Lower lobe of right lung (tissue), 2 donors: ENCODE data around the gene ITSN1. TPM values are rescaled to one million over a fixed set of nuclear protein-coding genes. Genes with fewer than 3 reads are reported as not detected.

Source experiments
- ATAC-seq, 2 donors: fragments of 200-7000 bp; cut with Tn5 transposase; one replicate each; pipeline ENCODE4 v1.9.1; 2020 to 2022; ENCODE audit warnings: mild to moderate bottlenecking in 2 of 2, moderate library complexity in 2 of 2
- DNase-seq: peaks from one replicate; pipeline ENCODE4 v3.0.0-alpha.2; 2020
- H3K27ac ChIP-seq: fragments of 200-600 bp; one replicate; pipeline ENCODE4 v1.8.0; 2022
- H3K27me3 ChIP-seq: fragments of 200-600 bp; one replicate; pipeline ENCODE4 v1.8.0; 2022; ENCODE audit warnings: low read depth
- H3K36me3 ChIP-seq: fragments of 200-600 bp; one replicate; pipeline ENCODE4 v1.8.0; 2022; ENCODE audit warnings: mild to moderate bottlenecking
- H3K4me1 ChIP-seq: fragments of 200-600 bp; one replicate; pipeline ENCODE4 v1.8.0; 2022
- H3K4me3 ChIP-seq: fragments of 200-600 bp; one replicate; pipeline ENCODE4 v1.8.0; 2022; ENCODE audit warnings: mild to moderate bottlenecking
- H3K9me3 ChIP-seq: fragments of 200-600 bp; one replicate; pipeline ENCODE4 v1.8.0; 2022
- intact Hi-C: fragments of 100-400 bp; cut with DNase I; formaldehyde crosslinking; loops from one replicate; pipeline ENCODE4 v1.11.0; 2022
- total RNA-seq: library from RNA; stranded (reverse); fragmentation: NEBNext Ultra II Directional; extraction: Animal tissue kit (Norgen Biotek cat#: 25700); gene quantifications from one replicate; pipeline ENCODE4 v1.2.1, GENCODE V29; 2021
- TF ChIP-seq, protein P1 (sequence below): fragments of 200-600 bp; IDR thresholded peaks from one replicate; pipeline ENCODE4 v1.8.0; 2022; ENCODE audit warnings: antibody characterized with exemption, mild to moderate bottlenecking
- donor health status: DM: no; HTN: yes; CAD: no; lungs with severe emphysema.

The ITSN1 gene
- total RNA-seq, 1 donor from 2014 or later: 31.4 TPM

DNA sequence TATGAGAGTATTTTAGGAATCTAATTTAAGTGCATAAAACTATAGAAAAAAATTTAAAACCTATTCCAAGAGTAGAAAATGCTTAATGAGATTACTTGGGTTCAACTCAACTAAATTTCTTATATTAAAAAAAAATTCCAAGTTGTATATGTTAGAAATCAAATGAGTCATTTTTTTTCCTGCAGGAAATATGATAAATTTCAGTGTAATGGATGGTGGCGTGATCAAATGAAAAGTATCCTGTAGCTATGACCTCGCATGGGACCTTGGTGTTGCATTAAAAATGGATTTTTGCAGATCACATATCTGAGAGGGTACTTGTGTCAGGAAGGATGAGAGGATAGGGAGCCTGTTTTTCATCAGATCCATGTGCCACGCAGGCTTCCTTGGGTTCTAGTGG lies 255.4 kb downstream of the ITSN1 start:
- Histone ChIP-seq H3K36me3 (peaks cover 17% of the 10 kb centered on the region), H3K27ac (no peak overlapping the region), H3K4me1 (peaks cover 12% of the 10 kb centered on the region), H3K9me3 (no peaks in the 10 kb centered on the region), H3K4me3 (no peak overlapping the region), H3K27me3 (no peaks in the 10 kb centered on the region)
- TF ChIP-seq, protein P1, sequence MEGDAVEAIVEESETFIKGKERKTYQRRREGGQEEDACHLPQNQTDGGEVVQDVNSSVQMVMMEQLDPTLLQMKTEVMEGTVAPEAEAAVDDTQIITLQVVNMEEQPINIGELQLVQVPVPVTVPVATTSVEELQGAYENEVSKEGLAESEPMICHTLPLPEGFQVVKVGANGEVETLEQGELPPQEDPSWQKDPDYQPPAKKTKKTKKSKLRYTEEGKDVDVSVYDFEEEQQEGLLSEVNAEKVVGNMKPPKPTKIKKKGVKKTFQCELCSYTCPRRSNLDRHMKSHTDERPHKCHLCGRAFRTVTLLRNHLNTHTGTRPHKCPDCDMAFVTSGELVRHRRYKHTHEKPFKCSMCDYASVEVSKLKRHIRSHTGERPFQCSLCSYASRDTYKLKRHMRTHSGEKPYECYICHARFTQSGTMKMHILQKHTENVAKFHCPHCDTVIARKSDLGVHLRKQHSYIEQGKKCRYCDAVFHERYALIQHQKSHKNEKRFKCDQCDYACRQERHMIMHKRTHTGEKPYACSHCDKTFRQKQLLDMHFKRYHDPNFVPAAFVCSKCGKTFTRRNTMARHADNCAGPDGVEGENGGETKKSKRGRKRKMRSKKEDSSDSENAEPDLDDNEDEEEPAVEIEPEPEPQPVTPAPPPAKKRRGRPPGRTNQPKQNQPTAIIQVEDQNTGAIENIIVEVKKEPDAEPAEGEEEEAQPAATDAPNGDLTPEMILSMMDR: no peak
- intact Hi-C loops: no loop called here
- DNase-seq (no peak), ATAC-seq (no peak)

DNA sequence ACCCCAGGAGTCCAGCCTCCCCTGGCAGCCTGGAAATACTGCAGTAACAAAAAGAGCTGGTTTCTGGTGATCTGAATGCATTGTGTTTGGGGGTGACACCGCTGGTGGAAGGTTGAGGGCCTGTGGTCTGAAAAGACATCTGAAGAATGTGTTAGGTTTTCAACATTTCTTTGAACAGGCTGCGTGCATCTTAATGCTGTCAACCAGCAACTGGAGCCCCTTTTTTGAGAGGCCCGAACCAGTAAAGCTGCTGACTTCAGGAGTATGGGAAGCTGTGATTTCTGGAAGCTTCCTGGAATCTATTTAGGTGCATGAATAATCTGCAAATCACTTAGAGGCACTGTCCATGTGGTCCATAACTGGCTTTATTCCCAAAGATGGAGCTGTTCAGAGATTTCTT lies 256.3 kb downstream of the ITSN1 start:
- TF ChIP-seq, protein P1: no peak
- intact Hi-C loops: no loop called here
- peaks cover 12% of the 10 kb centered on the region for H3K4me1 ChIP-seq
- H3K36me3 ChIP-seq: peaks cover 25% of the 10 kb centered on the region
- ATAC-seq: no peak
- H3K9me3 ChIP-seq: no peaks in the 10 kb centered on the region
- H3K27ac ChIP-seq: no peak overlapping the region
- no peak overlapping the region for H3K4me3 ChIP-seq
- H3K27me3 ChIP-seq: no peaks in the 10 kb centered on the region
- DNase-seq: no peak

DNA sequence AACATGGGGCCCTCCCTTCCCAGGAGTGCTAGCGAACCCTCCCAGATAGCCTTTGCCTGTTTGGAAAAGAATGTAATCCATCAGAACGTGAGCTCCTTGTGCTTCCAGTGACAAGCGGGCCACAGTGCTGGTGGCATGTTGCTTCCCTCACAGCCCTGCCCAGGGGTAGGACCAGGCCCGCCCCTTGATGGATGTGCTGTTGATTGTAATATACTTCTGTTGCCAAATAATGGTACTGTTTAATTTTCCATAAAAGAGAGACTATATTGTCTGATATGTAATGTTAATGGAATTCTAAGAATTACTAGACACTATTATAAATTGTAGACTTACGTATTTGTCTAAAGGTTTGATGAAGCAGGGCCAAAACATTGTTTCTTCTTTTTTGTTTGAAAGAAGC lies 256.9 kb downstream of the ITSN1 start:
- Histone ChIP-seq H3K4me1 (peaks cover 10% of the 10 kb centered on the region), H3K27me3 (no peaks in the 10 kb centered on the region), H3K27ac (no peak overlapping the region), H3K36me3 (peaks cover 31% of the 10 kb centered on the region), H3K4me3 (no peak overlapping the region), H3K9me3 (no peaks in the 10 kb centered on the region)
- DNase-seq (no peak), ATAC-seq (no peak)
- TF ChIP-seq, protein P1: no peak
- intact Hi-C loops: no loop called here

DNA sequence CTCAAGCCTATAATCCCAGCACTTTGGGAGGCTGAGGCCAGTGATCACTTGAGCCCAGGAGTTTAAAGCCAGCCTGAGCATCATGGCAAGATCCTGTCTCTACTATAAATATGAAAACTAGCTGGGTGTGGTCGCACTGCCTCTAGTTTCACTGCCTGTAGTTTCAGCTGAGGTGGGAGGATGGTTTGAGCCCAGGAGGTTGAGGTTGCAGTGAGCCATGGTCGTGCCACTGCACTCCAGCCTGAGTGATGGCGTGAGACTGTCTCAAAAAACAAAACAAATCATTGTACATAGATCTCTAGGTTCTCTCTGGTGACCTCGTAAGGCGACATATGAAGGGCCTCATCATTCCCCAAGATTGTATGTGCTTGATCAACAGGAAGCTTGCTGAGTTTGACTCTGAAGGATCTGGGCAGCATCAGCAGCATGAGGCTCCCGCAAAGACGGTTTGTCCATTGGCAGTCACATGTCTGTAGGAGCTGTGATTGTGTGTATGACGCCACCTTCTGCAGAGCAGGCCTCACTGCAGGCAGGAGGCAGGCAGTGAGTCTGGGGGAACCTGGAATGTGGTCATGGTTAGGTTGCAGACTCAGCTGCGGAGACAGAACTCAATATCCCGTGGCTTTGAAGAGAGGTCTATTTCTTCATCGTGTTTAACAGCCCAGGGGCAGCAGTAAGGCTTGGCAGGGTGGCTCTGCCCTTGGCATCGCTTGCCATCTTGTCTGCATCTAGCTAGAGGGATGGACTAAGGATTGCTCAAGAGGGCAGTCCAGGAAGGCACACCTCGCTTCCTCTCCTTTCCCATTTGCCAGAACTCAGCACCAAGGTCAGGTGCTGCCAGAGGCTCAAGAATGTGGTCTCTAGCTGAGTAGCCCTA lies 259.3 kb downstream of the ITSN1 start:
- DNase-seq: no peak
- TF ChIP-seq, protein P1: peak; percentile 47
- ATAC-seq: peak; percentile 61 to 78
- no peaks in the 10 kb centered on the region for H3K9me3 ChIP-seq
- no peak overlapping the region for H3K4me3 ChIP-seq
- H3K27ac ChIP-seq: no peak overlapping the region
- no peaks in the 10 kb centered on the region for H3K27me3 ChIP-seq
- H3K36me3 ChIP-seq: peaks cover 56% of the 10 kb centered on the region
- intact Hi-C loops: no loop called here
- no peaks in the 10 kb centered on the region for H3K4me1 ChIP-seq

DNA sequence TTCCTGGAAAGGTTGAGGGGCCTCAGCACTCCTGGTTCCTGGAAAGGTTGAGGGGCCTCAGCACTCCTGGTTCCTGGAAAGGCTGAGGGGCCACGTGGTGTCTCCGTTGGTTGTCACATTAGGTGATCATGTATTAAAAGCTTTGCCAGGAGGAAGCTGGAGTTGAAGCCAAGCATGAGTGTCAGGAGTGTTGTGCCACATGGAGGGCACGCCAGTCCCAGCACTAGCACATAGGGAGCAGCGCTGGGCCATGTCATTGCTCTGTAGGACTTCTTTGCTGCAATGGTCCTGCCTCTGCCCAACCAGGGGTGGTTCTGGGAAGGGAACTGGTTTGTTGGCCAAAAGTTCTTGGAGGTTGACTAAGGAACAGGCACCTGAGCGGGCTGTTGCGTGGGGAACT lies 260.0 kb downstream of the ITSN1 start:
- intact Hi-C loops: no loop called here
- Histone ChIP-seq H3K9me3 (no peaks in the 10 kb centered on the region), H3K4me1 (no peaks in the 10 kb centered on the region), H3K27me3 (no peaks in the 10 kb centered on the region), H3K27ac (no peak overlapping the region), H3K4me3 (no peak overlapping the region), H3K36me3 (peaks cover 63% of the 10 kb centered on the region)
- TF ChIP-seq, protein P1: no peak
- peak in 1 of 2 donors; percentile 21 for ATAC-seq
- DNase-seq: no peak
